ENCODE results near the gene SNAP29. TPM values are rescaled to one million over a fixed set of nuclear protein-coding genes. Genes with fewer than 3 reads are reported as not detected.
"Not testable (repeated sequence)": the region's sequence is repeated elsewhere in the genome, so short reads cannot be mapped to it uniquely, and the experiment has no call there.

The SNAP29 gene
- polyA plus RNA-seq, 12 donors, result 22.7 to 131 (median 27.9) TPM

DNA sequence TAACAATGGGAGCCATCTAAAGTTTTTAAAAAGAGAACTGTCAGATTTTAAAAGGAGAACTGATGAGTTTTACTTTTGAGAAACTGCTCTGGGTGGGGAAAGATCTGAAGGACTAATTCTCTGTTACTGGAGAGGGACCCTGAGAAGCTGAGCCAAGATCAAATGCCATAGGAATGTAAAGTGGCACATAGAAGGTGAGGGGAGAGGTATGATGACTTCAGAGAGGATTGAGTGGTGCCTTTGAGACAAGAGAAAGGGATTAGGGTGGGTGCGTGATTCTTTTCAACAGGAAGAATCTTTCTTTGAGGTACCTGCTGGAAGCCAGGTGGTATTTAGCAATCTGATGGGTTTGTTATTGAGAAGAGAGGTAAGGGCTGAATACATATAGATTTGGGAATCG is 67.4 kb downstream of the SNAP29 start:
- DNase-seq, result no peak

DNA sequence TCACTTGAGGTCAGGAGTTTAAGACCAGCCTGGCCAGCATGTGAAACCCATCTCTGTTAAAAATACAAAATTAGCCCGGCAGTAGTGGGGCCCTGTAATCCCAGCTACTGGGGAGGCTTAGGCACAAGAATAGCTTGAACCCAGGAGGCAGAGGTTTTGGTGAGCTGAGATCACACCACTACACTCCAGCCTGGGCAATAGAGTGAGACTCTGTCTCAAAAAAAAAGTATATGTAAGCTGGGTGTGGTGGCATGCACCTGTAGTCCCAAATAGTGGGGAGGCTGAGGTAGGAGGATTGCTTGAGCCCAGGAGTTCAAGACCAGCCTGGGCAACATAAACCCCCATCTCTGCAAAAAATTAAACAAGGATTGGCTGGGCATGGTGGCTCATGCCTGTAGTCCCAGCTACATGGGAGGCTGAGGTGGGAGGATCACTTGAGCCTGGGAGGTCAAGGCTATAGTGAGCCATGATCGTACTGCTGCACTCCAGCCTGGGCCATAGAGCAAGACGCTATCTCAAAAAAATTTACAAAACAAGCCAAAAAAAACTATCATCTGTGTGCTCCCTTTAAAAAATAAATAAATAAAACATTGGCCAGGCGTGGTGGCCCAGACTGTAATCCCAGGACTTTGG is 69.2 kb downstream of the SNAP29 start:
- DNase-seq, result no peak

DNA sequence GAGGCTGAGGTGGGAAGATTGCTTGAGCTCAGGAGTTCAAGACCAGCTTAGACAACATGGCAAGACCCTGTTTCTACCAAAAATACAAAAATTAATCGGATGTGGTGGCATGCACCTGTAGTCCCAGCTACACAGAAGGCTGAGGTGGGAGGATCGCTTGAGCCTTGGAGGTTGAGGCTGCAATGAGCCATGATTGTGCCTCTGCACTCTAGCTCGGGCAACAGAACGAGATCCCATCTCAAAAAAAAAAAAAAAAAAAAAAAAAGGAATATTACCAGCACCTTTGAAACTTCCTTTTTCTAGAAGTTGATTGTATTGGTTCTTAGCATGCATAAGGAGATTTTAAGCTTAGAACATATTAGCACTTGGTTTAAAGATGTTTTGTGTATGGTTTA is 69.8 kb downstream of the SNAP29 start:
- no peak for DNase-seq

DNA sequence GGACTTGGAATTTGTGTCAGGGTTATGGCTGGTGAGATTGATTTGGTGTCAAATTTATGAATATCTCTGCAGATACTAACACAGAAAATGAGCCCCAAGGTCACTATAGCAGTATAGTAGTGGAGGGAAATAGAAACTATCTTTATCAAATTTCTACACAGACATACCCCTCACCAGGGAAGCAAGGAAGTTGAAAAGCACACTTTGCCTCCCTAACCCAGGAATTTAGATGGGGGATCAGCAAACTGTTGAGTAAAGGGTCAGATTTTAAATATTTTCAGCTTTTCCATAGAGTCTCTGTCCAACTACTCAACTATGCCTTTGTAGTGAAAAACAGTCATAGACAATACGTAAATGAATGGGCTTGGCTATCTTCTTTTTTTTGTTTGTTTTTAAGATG is 71.2 kb downstream of the SNAP29 start:
- DNase-seq, result no peak

DNA sequence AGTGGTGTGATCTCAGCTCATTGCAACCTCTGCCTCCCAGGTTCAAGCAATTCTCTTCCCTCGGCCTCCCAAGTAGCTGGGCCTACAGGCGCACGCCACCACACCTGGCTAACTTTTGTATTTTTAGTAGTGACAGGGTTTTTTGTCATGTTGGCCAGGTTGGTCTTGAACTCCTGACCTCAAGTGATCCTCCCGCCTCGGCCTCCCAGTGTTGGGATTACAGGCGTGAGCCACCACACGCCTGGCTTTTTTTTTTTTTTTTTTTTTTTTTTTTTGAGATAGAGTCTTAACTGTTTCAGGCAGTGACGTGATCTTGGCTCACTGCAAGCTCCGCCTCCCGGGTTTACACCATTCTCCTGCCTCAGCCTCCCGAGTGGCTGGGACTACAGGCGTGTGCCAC is 71.6 kb downstream of the SNAP29 start:
- DNase-seq, result not testable (repeated sequence)

DNA sequence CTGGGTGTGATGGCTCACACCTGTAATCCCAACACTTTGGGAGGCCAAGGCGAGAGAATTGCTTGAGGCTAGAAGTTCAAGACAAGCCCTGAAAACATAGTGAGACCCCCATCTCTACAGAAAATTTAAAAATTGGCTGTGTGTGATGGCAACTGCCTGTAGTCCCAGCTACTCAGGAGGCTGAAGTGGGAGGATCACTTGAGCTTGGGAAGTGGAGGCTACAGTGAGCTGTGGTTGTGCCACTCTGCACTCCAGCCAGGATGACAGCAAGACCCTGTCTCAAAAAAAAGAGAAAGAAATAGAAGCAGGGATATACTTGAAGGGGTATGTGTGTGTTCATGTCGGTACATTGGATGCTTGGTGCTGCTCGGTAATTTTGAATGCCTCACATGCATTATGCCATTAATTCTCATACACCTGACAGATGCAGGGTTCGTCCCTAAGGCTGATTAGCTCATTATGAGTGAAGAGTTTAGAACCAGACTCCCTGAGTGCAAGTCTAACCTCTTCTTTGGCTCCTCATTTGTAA is 72.4 kb downstream of the SNAP29 start:
- no peak for DNase-seq

DNA sequence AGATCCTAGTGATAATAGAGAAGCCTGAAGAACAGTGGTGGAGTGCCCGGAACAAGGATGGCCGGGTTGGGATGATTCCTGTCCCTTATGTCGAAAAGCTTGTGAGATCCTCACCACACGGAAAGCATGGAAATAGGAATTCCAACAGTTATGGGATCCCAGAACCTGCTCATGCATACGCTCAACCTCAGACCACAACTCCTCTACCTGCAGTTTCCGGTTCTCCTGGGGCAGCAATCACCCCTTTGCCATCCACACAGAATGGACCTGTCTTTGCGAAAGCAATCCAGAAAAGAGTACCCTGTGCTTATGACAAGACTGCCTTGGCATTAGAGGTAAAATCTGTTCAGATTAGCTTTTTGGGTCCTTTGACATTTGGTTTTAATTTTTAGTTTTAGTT is 75.1 kb downstream of the SNAP29 start:
- DNase-seq, result no peak

DNA sequence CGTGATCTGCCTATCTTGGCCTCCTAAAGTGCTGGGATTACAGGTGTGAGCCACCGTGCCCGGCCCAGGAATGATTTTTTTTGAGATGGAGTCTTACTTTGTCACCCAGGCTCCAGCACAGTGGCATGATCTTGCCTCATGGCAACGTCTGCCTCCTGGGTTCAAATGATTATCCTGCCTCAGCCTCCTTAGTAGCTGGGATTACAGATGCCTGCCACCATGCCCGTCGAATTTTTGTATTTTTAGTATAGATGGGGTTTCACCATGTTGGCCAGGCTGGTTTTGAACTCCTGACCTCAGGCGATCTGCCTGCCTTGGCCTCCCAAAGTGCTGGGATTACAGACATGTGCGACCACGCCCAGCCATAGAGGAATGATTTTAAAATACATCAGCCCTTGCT is 76.2 kb downstream of the SNAP29 start:
- not testable (repeated sequence) for DNase-seq

DNA sequence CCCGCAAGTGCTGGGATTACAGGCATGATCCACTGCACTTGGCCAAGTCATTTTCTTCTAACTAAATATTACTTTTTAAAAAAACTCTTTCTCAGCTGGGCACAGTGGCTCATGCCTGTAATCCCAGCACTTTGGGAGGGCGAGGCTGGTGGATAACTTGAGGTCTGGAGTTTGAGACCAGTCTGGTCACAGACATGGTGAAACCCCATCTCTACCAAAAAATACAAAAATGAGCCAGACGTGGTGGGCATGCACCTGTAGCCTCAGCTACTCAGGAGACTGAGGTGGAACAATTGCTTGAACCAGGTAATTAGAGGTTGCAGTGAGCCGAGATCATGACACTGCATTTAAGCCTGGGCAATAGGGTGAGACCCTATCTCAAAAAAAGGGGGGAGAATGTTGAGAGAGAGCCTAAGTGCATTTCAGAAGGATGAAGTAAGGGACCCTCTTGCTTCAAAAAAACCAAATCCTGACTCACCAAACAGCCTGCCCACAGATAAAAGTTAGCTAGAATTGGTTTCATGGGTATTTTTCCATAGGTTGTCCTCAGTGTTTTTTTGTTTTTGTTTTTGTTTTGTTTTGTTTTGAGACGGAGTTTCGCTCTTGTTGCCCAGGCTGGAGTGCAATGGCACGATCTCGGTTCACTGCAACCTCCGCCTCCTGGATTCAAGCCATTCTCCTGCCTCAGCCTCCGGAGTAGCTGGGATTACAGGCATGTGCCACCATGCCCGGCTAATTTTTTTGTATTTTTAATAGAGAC is 77.2 kb downstream of the SNAP29 start:
- DNase-seq, result not testable (repeated sequence)

DNA sequence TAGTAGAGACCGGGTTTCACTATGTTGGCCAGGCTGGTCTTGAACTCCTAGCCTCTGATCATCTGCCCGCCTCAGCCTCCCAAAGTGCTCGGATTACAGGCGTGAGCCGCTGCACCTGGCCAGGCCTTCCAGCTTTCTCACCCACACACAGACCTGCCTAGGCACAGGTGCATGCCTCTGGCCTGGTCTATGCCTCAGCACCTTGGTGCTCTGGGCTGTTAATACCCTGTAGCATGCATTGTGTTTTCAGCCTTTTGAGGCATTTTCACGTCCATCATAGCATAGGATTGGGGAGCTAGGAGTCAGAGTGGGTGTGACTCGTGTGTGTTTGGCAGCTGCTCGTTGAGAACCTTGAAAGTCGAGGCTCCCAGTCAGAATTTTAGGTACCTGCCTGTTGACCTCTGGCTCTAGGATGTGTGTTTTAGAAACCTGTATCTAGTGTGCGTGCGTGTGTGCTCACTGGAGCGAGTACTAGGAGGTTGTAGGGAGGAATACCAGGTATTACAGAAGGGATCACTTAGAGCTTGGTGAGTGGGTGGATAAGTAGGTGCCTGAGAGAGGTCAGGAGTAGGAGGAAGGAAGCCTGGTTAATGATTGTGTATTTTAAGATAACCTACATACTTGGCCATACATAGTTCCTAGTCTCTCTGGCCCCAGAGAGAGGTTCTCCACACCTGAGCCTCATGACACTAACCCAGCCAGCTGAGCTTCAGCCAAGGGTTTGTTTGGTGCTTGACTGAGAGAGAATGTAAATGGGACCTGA is 78.4 kb downstream of the SNAP29 start:
- no peak for DNase-seq

DNA sequence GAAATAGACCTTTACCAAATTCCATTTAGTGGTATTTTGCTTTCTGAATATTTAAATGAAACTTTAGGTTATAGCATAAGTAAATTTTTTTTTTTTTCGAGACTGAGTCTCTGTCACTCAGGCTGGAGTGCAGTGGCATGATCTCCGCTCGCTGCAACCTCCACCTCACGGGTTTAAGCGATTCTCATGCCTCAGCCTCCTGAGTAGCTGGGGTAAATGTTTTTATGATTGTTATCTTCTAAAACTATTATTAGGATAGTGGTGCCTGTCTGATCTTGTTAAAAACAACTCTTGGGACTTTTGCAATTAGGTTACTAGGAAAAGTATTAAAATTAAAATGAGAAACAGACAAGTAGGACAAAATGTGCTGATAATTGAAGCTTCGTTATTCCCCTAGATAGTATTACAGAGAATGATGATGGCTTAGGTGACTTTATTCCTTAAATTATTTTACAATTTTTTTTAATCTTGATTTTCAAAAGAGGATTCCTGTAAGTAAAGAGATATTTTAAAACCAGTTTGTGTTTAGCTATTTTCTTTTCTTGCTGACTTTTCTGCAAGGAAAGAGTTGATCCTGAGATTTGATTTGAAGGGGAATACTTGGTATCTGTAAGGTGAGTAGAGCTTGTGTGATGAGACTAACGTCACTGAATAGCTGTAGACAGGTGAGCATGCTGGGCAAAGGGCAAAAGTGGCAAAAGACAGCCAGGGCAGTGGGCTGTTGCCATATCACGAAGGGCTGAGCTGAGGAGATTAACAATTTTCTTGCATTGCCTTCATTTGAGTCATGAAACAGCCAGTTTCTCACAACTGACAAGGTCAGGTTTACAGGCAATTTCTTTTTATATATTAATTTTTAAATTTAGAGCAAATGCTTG is 79.2 kb downstream of the SNAP29 start:
- DNase-seq, result no peak

DNA sequence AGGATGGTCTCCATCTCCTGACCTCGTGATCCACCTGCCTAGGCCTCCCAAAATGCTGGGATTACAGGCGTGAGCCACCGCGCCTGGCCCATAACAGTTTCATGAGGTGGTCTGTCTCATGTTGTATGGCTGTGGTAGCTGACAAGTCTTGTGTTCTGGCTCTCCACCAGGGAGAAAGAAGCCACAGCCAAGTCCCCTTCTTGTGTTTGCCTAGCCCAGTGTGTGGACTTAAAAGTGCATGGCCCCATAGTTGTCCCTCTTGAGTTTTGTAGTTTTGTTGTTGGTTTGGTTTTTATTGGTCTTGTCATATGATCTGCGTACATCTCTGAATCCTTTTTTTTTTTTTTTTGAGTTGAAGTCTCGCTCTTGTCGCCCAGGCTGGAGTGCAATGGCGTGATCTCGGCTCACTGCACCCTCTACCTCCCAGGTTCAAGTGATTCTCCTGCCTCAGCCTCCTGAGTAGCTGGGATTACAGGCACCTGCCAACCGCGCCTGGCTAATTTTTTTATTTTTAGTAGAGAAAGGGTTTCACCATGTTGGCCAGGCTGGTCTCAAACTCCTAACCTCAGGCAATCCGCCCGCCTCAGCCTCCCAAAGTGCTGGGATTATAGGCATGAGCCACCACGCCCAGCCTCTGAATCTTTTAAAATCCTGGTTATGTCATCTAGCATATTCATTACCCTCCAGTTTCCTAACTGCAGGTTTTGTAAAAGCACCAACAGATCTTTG is 80.8 kb downstream of the SNAP29 start:
- DNase-seq, result not testable (repeated sequence)

DNA sequence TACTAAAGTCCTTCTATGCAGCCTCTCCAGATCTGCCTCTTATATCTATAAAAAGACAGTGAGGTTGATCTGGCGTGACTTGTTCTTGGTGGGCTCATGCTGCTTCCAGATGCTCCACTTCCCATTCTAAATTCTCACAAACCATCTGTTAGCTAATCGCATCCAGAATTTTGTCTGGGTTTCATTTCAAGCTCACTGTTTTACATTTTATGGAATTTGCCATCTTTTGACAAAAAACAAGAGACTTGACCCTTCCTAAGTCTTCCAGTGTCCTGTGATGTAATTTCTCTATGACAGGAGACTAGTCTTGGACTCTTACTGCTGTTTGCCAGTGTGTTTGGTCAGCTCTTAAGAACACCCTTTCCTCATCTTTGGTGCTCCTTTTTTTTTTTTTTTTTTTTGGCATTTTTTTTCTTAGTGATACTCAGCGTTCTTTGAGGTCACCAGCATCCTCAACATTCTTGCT is 81.4 kb downstream of the SNAP29 start:
- DNase-seq, result no peak

Other genes starting within 250 kb of the SNAP29 start
- 1 to 10 TPM in 1 of 12 donors, under 1 TPM in 7, not detected in 4; 0.06 to 2.2 (median 0.22) TPM for gene SERPIND1, start 84.9 kb upstream of the SNAP29 start, polyA plus RNA-seq (ENCODE audit: insufficient read length in 12 of 12)
- gene PI4KA, start 196 bp upstream of the SNAP29 start, polyA plus RNA-seq (ENCODE audit: insufficient read length in 12 of 12), result 10 to 100 TPM in 11 of 12 donors, not detected in 1; 27.8 to 52.1 (median 31.0) TPM
- gene CRKL, start 58.4 kb downstream of the SNAP29 start, polyA plus RNA-seq (ENCODE audit: insufficient read length in 12 of 12), result 10 to 100 TPM in 11 of 12 donors, not detected in 1; 44.7 to 57.0 (median 51.8) TPM
- under 1 TPM in 10 of 12 donors, not detected in 2; 0.19 to 0.65 (median 0.42) TPM for gene AIFM3, start 108.2 kb downstream of the SNAP29 start, polyA plus RNA-seq (ENCODE audit: insufficient read length in 12 of 12)
- 10 to 100 TPM in 11 of 12 donors, not detected in 1; 30.9 to 59.6 (median 34.9) TPM for gene LZTR1, start 123.3 kb downstream of the SNAP29 start, polyA plus RNA-seq (ENCODE audit: insufficient read length in 12 of 12)
- gene THAP7, start 143.1 kb downstream of the SNAP29 start, polyA plus RNA-seq (ENCODE audit: insufficient read length in 12 of 12), result 10 to 100 TPM in 11 of 12 donors, not detected in 1; 11.2 to 20.3 (median 14.9) TPM
- gene P2RX6, start 156.2 kb downstream of the SNAP29 start, polyA plus RNA-seq (ENCODE audit: insufficient read length in 12 of 12), result 10 to 100 TPM in 10 of 12 donors, 1 to 10 TPM in 1, not detected in 1; 8.9 to 26.8 (median 18.3) TPM
- gene SLC7A4, start 173.6 kb downstream of the SNAP29 start, polyA plus RNA-seq (ENCODE audit: insufficient read length in 12 of 12), result 1 to 10 TPM in 7 of 12 donors, under 1 TPM in 3, not detected in 2; 0.67 to 4.1 (median 1.4) TPM
- gene LRRC74B, start 186.9 kb downstream of the SNAP29 start, polyA plus RNA-seq (ENCODE audit: insufficient read length in 12 of 12), result under 1 TPM in 10 of 12 donors, not detected in 2; 0.05 to 0.48 (median 0.17) TPM

All from muscle of arm (tissue), 12 donors.